Tongue (tissue), 2 donors: ENCODE measurements around the gene ZFX. TPM values are rescaled to one million over a fixed set of nuclear protein-coding genes. Genes with fewer than 3 reads are reported as not detected.
"Not testable (repeated sequence)": the region's sequence is repeated elsewhere in the genome, so short reads cannot be mapped to it uniquely, and the experiment has no call there.

Source experiments
- DNase-seq: peaks from one replicate; pipeline ENCODE4 v3.0.0-alpha.2; 2015
- total RNA-seq: library from RNA; depleted of rRNA; stranded (reverse); fragments of >200 nt; gene quantifications from one replicate; pipeline ENCODE4 v1.2.3, GENCODE V29; 2014

ZFX gene
- total RNA-seq, 1 donor from 2014 or later: 158 TPM

GRCh38 chrX:24153178-24153795, 3.8 kb downstream of the ZFX start:
- no peak for DNase-seq

- no peak for DNase-seq
These were observed 4.3 kb downstream of the ZFX start for GRCh38 chrX:24153796-24154189.

DNA sequence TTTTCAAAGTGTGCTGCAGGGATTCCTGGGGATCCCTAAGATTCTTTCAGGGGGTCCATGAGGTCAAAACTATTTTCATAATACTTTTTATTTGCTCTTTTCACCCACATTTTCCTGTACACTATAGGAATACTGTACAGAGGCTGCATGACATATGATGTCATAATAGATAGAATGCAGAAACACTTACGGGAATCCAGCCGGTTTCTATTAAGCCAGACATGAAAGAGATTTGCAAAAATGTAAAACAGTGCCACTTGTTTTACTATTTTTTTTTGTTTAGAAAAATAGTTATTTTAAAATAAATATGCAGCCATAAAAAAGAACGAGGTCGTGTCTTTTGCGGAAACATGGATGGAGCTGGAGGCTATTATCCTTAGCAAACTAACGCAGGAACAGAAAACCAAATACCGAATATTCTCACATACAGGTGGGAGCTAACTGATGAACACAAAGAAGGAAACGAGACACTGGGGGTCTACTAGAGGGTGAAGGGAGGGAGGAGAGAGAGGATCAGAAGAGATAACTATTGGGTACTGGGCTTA, 5.0 kb downstream of the ZFX start:
- DNase-seq: no peak

DNA sequence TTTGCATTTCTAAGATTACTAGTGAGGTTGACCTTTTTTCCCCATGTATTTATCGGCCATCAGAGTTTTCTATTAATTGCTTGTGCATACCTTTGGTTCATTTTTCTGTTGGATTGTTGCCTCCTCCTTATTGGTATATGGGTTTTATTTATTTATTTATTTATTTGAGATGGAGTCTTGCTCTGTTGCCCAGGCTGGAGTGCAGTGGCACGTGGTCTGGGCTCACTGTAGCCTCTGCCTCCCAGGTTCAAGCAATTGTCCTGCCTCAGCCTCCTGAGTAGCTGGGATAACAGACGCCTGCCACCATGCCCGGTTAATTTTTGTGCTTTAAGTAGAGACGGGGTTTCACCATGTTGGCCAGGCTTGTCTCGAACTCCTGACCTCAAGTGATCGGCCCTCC, 6.2 kb downstream of the ZFX start:
- DNase-seq: not testable (repeated sequence)

DNA sequence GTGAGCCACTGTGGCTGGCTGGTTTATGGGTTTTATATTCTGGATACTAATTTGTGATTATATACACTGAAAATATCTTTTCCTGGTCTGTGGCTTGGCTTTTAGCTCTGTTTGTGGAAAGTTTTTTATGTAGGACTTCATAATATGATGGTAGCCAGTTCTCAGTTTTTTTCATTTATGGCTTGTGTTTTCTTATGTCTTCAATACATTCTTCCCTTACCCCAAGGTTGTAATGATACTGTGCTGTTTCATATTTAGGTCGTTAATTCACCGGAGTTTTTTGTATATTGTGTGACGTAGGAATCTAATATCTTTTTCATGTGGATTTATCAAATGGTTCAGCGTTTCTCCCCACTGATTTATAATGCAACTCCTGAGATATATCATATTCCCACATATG, 6.6 kb downstream of the ZFX start:
- no peak for DNase-seq

DNA sequence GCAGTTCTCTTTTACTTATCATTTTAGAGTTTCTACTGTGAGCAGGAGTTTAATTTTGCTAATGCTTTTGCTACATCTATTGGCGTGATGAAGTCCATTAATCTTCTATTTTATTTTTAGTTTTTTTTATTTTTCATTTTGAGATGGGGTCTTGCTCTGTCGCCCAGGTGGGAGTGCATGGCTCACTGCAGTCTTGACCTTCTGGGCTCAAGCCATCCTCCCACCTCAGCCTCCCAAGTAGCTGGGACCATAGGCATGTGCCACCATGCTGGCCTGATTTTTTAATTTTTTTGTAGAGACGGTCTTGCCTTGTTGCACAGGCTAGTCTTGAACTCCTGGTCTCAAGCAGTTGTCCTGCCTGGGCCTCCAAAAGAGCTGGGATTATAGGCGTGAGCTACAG, 9.4 kb downstream of the ZFX start:
- no peak for DNase-seq

DNA sequence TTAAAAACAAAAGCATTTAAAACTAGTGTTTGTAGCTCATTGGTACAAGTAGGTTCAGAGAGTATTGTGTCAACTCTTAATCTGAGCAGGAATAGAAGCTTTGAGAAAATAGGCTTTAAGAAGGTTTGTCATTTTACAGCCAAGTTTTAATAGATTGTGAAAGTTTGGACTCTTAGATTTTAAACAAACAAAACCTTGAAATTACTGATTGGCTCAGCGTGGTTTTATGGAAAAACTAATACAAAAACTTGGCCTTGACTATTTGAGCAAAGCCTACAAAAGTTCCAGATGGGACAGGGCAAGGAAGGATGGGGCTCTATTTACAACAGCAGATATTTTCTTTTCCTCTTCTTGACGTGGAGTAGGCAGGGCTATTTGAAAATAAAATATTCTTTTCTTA, 16.5 kb downstream of the ZFX start:
- no peak for DNase-seq

DNA sequence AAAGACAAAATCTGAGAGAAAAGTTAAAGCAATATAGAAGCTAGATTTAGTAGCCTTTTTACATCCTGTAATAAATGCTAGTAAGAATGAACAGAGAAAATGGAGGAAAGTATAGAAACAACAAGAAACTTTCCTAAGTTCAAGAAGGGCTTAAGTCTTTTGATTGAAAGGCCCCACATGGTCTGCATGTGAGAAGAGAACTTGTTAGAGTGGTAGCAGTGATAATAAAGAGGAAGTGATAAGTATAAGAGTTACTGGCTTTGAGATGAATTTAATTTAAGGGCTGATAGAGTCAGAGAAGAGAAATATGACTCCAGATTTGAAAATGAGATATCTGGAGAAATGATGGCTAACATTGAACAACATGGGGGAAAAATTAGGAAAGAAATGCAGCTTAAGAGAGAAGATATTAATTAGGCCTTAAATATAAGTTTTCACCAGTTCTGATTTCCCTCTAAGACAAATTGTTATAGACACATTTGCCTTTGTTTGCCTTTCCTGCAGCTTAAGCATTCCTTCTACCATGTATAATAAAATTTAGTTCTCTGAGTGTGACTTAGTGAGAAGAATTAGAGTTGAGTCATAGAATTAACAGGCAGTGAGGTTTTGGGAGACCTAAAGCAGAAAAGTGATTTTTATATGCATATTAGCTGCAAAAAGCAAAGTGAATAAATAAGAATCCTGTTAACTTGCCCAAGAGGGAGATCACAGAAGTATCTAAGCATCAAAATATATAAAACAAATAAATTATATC, 18.4 kb downstream of the ZFX start:
- no peak for DNase-seq

GRCh38 chrX:24168807-24169206, 19.3 kb downstream of the ZFX start:
- no peak for DNase-seq

GRCh38 chrX:24169211-24169610, 19.7 kb downstream of the ZFX start:
- no peak for DNase-seq

GRCh38 chrX:24173115-24173847, 23.8 kb downstream of the ZFX start:
- no peak for DNase-seq

DNA sequence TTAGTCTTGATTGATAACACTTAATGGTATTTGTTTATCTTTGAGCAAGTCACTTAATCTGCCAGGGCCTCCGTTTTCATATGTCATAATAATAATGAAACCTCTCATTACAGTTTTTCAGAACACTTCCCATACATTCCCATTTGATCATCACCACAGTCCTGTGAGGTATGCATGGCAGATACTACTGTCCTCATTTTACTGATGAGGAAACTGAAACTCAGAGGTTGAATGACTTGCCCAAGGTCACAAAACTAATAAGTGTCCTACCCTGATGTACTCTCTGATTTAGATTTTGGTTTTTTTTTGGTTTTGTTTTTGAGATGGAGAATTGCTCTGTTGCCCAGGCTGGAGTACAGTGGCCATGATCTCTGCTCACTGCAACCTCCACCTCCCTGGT, 25.7 kb downstream of the ZFX start:
- no peak for DNase-seq

DNA sequence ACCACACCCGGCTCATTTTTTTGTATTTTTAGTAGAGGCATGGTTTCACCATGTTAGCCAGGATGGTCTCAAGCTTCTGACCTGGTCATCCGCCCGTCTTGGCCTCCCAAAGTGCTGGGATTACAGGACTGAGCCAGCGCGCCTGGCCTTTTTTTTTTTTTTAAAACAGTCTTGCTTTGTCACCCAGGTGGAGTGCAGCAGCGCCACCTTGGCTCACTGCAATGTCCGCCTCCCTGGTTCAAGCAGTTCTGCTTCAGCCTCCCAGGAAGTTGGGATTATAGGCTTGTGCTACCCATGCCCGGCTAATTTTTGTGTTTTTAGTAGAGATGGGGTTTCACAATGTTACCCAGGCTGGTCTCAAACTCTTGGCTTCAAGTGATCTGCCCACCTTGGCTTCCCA, 28.9 kb downstream of the ZFX start:
- DNase-seq: no peak

GRCh38 chrX:24184018-24184417, 34.5 kb downstream of the ZFX start:
- DNase-seq: no peak

DNA sequence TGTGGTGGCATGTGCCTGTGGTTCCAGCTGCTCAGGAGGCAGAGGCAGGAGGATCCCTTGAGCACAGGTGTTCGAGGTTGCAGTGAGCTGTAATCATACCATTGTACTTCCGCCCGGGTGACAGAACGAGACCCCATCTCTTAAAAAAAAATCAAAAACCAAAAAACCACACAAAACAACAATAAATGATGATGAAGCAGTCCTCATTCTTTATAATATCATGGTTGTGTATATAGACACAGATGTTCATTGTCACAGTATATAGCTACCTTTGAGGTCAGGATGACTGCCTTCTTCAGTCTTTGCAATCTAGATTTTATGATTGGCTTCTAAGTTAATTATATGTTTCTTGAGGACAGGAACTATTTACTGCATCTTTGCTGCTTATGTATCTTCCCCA, 37.0 kb downstream of the ZFX start:
- DNase-seq: no peak

- DNase-seq: no peak
These were observed 37.5 kb downstream of the ZFX start for GRCh38 chrX:24186986-24187385.

- DNase-seq: no peak
These were observed 40.0 kb downstream of the ZFX start for GRCh38 chrX:24189490-24189889.

DNA sequence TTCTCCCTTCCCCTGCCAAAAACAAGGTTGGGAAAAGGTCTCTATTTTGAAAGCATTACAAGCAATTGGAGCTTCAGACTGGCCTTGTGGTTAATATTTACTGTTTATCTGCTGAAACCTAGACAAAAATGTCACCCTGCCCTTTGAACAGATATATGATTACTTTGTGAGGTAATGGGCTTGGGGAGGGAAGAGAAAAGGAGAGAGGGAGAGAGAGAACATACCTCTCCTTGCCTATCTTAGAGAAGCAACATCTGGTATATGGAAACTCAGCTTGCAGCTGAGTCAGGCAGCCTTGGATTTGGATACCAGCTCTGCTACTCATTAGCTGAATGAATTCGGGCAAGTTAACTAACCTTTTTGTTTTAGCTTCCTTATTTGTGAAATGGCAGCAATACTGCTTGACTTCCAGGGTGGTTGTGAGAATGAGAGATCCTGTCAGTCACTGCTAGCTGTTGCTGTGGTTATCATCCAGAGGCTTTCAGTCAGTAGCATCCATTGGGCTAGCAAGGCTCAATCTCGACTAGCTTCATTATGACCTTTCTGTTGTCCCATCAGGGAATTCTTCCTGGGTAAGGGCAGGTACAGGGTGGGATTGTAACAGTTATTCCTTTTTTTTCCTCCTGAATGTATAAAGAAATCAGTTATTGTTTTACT, 41.1 kb downstream of the ZFX start:
- DNase-seq: peak; percentile 1

GRCh38 chrX:24196509-24196908, 47.0 kb downstream of the ZFX start:
- DNase-seq: no peak

DNA sequence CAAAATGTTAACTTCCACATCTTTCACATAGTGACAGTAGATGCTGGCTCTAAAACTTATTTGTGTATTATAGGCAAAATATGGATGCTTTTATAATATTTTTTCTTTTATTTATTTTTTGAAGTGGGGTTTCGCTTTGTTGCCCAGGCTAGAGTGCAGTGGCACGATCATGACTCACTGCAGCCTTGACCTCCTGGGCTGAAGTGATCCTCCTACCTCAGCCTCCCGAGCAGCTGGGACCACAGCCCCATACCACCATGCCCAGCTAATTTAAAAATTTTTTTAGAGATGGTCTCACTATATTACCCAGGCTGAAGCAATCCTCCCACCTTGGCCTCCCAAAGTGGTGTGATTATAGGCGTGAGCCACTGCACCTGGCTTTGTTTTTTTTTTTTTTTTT, 48.6 kb downstream of the ZFX start:
- no peak for DNase-seq

- DNase-seq: no peak
These were observed 50.6 kb downstream of the ZFX start for GRCh38 chrX:24200133-24200532.

- DNase-seq: peak; percentile 4
These were observed 51.7 kb downstream of the ZFX start for GRCh38 chrX:24201216-24201615.
